ENCODE results near the gene VOPP1.

DNA sequence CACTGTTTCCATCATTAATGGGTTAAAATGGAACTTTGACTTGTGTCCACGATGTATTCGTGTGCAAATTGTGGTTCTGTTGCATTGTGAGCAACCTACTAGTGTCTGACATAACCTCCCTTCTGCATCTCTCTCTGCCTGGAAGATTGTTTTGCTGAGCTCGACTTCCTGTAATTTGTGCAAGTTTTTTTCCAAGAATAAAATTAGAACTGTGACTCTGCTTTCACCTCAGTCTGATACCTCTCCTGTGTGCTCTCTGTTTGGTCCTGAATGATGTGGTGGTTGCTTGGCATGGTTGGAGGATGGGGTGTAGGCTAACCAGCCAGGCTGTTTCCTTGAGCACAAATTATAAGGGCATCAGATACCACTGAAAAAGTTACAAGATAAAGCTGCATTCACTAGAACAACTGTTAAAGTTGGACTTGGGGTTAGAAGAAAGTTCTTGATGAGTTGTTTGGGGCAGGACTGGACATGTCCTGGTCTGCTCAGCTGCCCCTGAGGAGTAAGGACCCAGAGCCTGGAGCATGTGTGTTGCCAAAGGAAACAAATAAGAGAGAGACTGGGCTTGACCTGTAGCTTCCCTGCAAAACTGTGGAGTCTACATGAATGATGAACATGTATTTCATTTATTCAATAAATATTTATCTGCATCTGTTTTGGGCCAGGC is 1.9 kb upstream of the VOPP1 start:
- TF ChIP-seq, protein P1, sequence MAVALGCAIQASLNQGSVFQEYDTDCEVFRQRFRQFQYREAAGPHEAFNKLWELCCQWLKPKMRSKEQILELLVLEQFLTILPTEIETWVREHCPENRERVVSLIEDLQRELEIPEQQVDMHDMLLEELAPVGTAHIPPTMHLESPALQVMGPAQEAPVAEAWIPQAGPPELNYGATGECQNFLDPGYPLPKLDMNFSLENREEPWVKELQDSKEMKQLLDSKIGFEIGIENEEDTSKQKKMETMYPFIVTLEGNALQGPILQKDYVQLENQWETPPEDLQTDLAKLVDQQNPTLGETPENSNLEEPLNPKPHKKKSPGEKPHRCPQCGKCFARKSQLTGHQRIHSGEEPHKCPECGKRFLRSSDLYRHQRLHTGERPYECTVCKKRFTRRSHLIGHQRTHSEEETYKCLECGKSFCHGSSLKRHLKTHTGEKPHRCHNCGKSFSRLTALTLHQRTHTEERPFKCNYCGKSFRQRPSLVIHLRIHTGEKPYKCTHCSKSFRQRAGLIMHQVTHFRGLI (CRISPR knock-in tag; IDR thresholded peaks at IDR 0.05), result no peak
- TF ChIP-seq, protein P2, sequence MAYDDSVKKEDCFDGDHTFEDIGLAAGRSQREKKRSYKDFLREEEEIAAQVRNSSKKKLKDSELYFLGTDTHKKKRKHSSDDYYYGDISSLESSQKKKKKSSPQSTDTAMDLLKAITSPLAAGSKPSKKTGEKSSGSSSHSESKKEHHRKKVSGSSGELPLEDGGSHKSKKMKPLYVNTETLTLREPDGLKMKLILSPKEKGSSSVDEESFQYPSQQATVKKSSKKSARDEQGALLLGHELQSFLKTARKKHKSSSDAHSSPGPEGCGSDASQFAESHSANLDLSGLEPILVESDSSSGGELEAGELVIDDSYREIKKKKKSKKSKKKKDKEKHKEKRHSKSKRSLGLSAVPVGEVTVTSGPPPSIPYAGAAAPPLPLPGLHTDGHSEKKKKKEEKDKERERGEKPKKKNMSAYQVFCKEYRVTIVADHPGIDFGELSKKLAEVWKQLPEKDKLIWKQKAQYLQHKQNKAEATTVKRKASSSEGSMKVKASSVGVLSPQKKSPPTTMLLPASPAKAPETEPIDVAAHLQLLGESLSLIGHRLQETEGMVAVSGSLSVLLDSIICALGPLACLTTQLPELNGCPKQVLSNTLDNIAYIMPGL (CRISPR knock-in tag; IDR thresholded peaks at IDR 0.05), result no peak
- no peak for TF ChIP-seq NR3C1 (CRISPR knock-in tag; IDR thresholded peaks at IDR 0.05)
- TF ChIP-seq, protein P3, sequence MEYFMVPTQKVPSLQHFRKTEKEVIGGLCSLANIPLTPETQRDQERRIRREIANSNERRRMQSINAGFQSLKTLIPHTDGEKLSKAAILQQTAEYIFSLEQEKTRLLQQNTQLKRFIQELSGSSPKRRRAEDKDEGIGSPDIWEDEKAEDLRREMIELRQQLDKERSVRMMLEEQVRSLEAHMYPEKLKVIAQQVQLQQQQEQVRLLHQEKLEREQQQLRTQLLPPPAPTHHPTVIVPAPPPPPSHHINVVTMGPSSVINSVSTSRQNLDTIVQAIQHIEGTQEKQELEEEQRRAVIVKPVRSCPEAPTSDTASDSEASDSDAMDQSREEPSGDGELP (CRISPR knock-in tag; IDR thresholded peaks at IDR 0.05; ENCODE audit: borderline replicate concordance), result no peak
- TF ChIP-seq, protein P4, sequence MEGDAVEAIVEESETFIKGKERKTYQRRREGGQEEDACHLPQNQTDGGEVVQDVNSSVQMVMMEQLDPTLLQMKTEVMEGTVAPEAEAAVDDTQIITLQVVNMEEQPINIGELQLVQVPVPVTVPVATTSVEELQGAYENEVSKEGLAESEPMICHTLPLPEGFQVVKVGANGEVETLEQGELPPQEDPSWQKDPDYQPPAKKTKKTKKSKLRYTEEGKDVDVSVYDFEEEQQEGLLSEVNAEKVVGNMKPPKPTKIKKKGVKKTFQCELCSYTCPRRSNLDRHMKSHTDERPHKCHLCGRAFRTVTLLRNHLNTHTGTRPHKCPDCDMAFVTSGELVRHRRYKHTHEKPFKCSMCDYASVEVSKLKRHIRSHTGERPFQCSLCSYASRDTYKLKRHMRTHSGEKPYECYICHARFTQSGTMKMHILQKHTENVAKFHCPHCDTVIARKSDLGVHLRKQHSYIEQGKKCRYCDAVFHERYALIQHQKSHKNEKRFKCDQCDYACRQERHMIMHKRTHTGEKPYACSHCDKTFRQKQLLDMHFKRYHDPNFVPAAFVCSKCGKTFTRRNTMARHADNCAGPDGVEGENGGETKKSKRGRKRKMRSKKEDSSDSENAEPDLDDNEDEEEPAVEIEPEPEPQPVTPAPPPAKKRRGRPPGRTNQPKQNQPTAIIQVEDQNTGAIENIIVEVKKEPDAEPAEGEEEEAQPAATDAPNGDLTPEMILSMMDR (IDR thresholded peaks at IDR 0.05 in 2 of 3, conservative IDR thresholded peaks at IDR 0.05 in 1 of 3; ENCODE audit: insufficient read depth in 2 of 3, low read depth in 1 of 3, low read length in 3 of 3), result no peak
- no peak for TF ChIP-seq ATF1 (CRISPR knock-in tag; IDR thresholded peaks at IDR 0.05)
- no peak for TF ChIP-seq ATF1 (tag; IDR thresholded peaks at IDR 0.05)
- no peak for TF ChIP-seq MAFF (IDR thresholded peaks at IDR 0.05; ENCODE audit: low read length)
